Measurements from ENCODE around the gene FOSL2.

The FOSL2 gene

GRCh38 chr2:28452534-28453081, 60.0 kb downstream of the FOSL2 start:
- peak in 1 of 2 experiments; percentile 58 for DNase-seq

- DNase-seq = no peak
Observed at GRCh38 chr2:28453396-28453795, 60.7 kb downstream of the FOSL2 start.

GRCh38 chr2:28454016-28454930, 61.6 kb downstream of the FOSL2 start:
- DNase-seq = no peak

- no peak for DNase-seq
Observed at GRCh38 chr2:28457237-28457636, 64.6 kb downstream of the FOSL2 start.

- no peak for DNase-seq
Observed at GRCh38 chr2:28461056-28461455, 68.4 kb downstream of the FOSL2 start.

- DNase-seq = no peak
Observed at GRCh38 chr2:28462122-28462521, 69.5 kb downstream of the FOSL2 start.

- no peak for DNase-seq
Observed at GRCh38 chr2:28463211-28463816, 70.7 kb downstream of the FOSL2 start.

GRCh38 chr2:28463893-28464292, 71.2 kb downstream of the FOSL2 start:
- no peak for DNase-seq

- DNase-seq = no peak
Observed at GRCh38 chr2:28465148-28465885, 72.7 kb downstream of the FOSL2 start.
